ENCODE data around the gene SSTR5. TPM values are rescaled to one million over a fixed set of nuclear protein-coding genes. Genes with fewer than 3 reads are reported as not detected.

The SSTR5 gene
- total RNA-seq, 4 donors from 2014 or later, result not detected

GRCh38 chr16:1031666-1032065 lies 40.9 kb upstream of the SSTR5 start:
- Histone ChIP-seq H3K9me3 (no peaks in the 10 kb centered on the region), H3K27me3 (peaks cover 65% of the 10 kb centered on the region), H3K36me3 (no peaks in the 10 kb centered on the region), H3K4me1 (no peaks in the 10 kb centered on the region), H3K27ac (no peak overlapping the region), H3K4me3 (no peak overlapping the region)
- no peak for ATAC-seq
- TF ChIP-seq POLR2A (IDR thresholded peaks at IDR 0.05), result no peak
- WGBS, 2 donors (ENCODE audit: low coverage in 1 of 2), result 95% methylated on average over 7 of the region's 17 CpGs; no CpG with 5 or more reads in 1 of the 2 donors

- no peaks in the 10 kb centered on the region for H3K4me1 ChIP-seq
- H3K9me3 ChIP-seq, result no peaks in the 10 kb centered on the region
- no peak overlapping the region for H3K4me3 ChIP-seq
- H3K27me3 ChIP-seq, result peaks cover 74% of the 10 kb centered on the region
- TF ChIP-seq EP300 (IDR thresholded peaks at IDR 0.05) (no peak), POLR2AphosphoS5 (IDR thresholded peaks at IDR 0.05) (no peak), CTCF (IDR thresholded peaks at IDR 0.05) (no peak), POLR2A (IDR thresholded peaks at IDR 0.05) (no peak)
- WGBS, 2 donors (ENCODE audit: low coverage in 1 of 2), result 89 to 96% methylated on average over 2 of the region's 2 CpGs
- H3K36me3 ChIP-seq, result no peaks in the 10 kb centered on the region
- no peak overlapping the region for H3K27ac ChIP-seq
- no peak for ATAC-seq
Measured at GRCh38 chr16:1032607-1033006, 39.9 kb upstream of the SSTR5 start.

GRCh38 chr16:1033128-1033679 lies 39.3 kb upstream of the SSTR5 start:
- Histone ChIP-seq H3K27ac (no peak overlapping the region), H3K4me1 (no peaks in the 10 kb centered on the region), H3K4me3 (no peak overlapping the region), H3K36me3 (no peaks in the 10 kb centered on the region), H3K9me3 (no peaks in the 10 kb centered on the region), H3K27me3 (peaks cover 79% of the 10 kb centered on the region)
- whole genome bisulfite sequencing, 2 donors (ENCODE audit: low coverage in 1 of 2), result 97 to 100% methylated on average over 3 of the region's 3 CpGs
- no peak for ATAC-seq
- no peak for TF ChIP-seq POLR2A (IDR thresholded peaks at IDR 0.05)
- no peak for TF ChIP-seq CTCF (IDR thresholded peaks at IDR 0.05)
- no peak for TF ChIP-seq EP300 (IDR thresholded peaks at IDR 0.05)
- no peak for TF ChIP-seq POLR2AphosphoS5 (IDR thresholded peaks at IDR 0.05)

GRCh38 chr16:1034230-1035065 lies 38.1 kb upstream of the SSTR5 start:
- ATAC-seq, result no peak
- H3K27me3 ChIP-seq, result peaks cover 79% of the 10 kb centered on the region
- no peaks in the 10 kb centered on the region for H3K36me3 ChIP-seq
- TF ChIP-seq CTCF (IDR thresholded peaks at IDR 0.05), result no peak
- no peak for TF ChIP-seq POLR2A (IDR thresholded peaks at IDR 0.05)
- no peak for TF ChIP-seq EP300 (IDR thresholded peaks at IDR 0.05)
- no peak for TF ChIP-seq POLR2AphosphoS5 (IDR thresholded peaks at IDR 0.05)
- H3K27ac ChIP-seq, result no peak overlapping the region
- H3K9me3 ChIP-seq, result no peaks in the 10 kb centered on the region
- H3K4me1 ChIP-seq, result no peaks in the 10 kb centered on the region
- 63 to 72% methylated on average over 3 to 4 of the region's 6 CpGs for WGBS, 2 donors (ENCODE audit: low coverage in 1 of 2)
- H3K4me3 ChIP-seq, result no peak overlapping the region

GRCh38 chr16:1035066-1035415 lies 37.5 kb upstream of the SSTR5 start:
- ATAC-seq, result no peak
- Histone ChIP-seq H3K27ac (no peak overlapping the region), H3K36me3 (no peaks in the 10 kb centered on the region), H3K4me1 (no peaks in the 10 kb centered on the region), H3K4me3 (no peak overlapping the region), H3K9me3 (no peaks in the 10 kb centered on the region), H3K27me3 (peaks cover 79% of the 10 kb centered on the region)
- TF ChIP-seq CTCF (IDR thresholded peaks at IDR 0.05) (no peak), POLR2AphosphoS5 (IDR thresholded peaks at IDR 0.05) (no peak), POLR2A (IDR thresholded peaks at IDR 0.05) (no peak), EP300 (IDR thresholded peaks at IDR 0.05) (no peak)
- WGBS, 2 donors (ENCODE audit: low coverage in 1 of 2), result no CpG with 5 or more reads among the region's 7 CpGs

All from gastroesophageal sphincter (tissue), 4 donors.